Activated CD4-positive, alpha-beta T cell treated with anti-CD3 and anti-CD28 coated beads, Interleukin-2, amount 50 U/mL, for 1 hour (primary cell): ENCODE results near the gene MAST2.
"Not testable (repeated sequence)": the region's sequence is repeated elsewhere in the genome, so short reads cannot be mapped to it uniquely, and the experiment has no call there.

Experiments
- DNase-seq: peaks from one replicate; pipeline ENCODE4 v3.0.0-alpha.2; 2020

MAST2 gene

GRCh38 chr1:45906883-45907282, 103.5 kb downstream of the MAST2 start:
- no peak for DNase-seq

GRCh38 chr1:45908611-45909140, 105.3 kb downstream of the MAST2 start:
- DNase-seq = no peak

- DNase-seq = no peak
These were observed 108.2 kb downstream of the MAST2 start for GRCh38 chr1:45911634-45912033.

- DNase-seq = no peak
These were observed 109.8 kb downstream of the MAST2 start for GRCh38 chr1:45913183-45913683.

GRCh38 chr1:45913731-45914501, 110.5 kb downstream of the MAST2 start:
- DNase-seq = no peak

GRCh38 chr1:45914836-45915235, 111.4 kb downstream of the MAST2 start:
- DNase-seq = no peak

- DNase-seq = no peak
These were observed 119.0 kb downstream of the MAST2 start for GRCh38 chr1:45922374-45922773.

GRCh38 chr1:45922813-45923212, 119.4 kb downstream of the MAST2 start:
- no peak for DNase-seq

GRCh38 chr1:45923343-45923742, 119.9 kb downstream of the MAST2 start:
- DNase-seq = no peak

GRCh38 chr1:45924736-45925135, 121.3 kb downstream of the MAST2 start:
- no peak for DNase-seq

GRCh38 chr1:45925728-45926287, 122.4 kb downstream of the MAST2 start:
- no peak for DNase-seq

GRCh38 chr1:45926330-45926729, 122.9 kb downstream of the MAST2 start:
- DNase-seq = no peak

GRCh38 chr1:45927231-45927915, 124.0 kb downstream of the MAST2 start:
- not testable (repeated sequence) for DNase-seq

GRCh38 chr1:45928486-45929205, 125.2 kb downstream of the MAST2 start:
- DNase-seq = no peak

GRCh38 chr1:45929257-45929687, 125.9 kb downstream of the MAST2 start:
- DNase-seq = no peak

GRCh38 chr1:45930258-45931150, 127.1 kb downstream of the MAST2 start:
- DNase-seq = no peak

- not testable (repeated sequence) for DNase-seq
These were observed 128.8 kb downstream of the MAST2 start for GRCh38 chr1:45932205-45932604.

GRCh38 chr1:45934947-45935346, 131.5 kb downstream of the MAST2 start:
- no peak for DNase-seq

- DNase-seq = no peak
These were observed 134.6 kb downstream of the MAST2 start for GRCh38 chr1:45938029-45938428.

GRCh38 chr1:45942411-45942810, 139.0 kb downstream of the MAST2 start:
- DNase-seq = no peak

GRCh38 chr1:45943185-45943584, 139.8 kb downstream of the MAST2 start:
- no peak for DNase-seq

- DNase-seq = no peak
These were observed 142.0 kb downstream of the MAST2 start for GRCh38 chr1:45945426-45945825.
